Panc1 (cell line): Measurements from ENCODE around the gene RHBDF2.

Experiments used
- POLR2AphosphoS5 ChIP-seq: IDR thresholded peaks from 2 replicates; pipeline ENCODE4 v1.6.1; 2012; ENCODE audit warnings: mild to moderate bottlenecking, low read depth, low read length, moderate library complexity
- TCF7L2 ChIP-seq: IDR thresholded peaks from 2 replicates; pipeline ENCODE4 v1.6.1; 2011; ENCODE audit warnings: mild to moderate bottlenecking, low read depth, low read length, inconsistent platforms

DNA sequence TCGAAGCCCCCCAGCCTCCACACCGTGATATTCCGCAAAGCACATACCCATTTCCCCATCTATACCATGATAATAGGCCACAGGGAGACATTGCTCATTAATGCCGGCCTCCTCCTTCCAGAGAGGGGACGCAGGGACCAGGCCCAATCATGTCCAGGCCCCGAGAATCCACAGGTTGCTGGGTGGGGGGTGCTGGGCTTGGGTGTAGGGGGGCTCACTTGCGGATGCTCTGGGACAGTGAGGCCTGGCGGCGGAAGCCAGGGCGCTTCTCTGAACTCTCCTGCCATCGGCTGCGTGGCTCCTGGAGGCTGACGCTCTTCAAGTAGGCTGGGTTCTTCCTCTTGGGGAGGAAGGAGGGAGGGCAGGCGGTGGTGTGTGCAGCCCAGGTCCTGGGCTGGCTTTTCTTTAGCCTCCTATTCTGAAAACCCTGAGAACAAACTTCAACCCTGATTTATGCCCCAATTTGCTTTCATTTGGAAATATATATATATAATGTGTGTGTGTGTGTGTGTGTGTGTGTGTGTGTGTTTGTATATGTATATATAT is 21.6 kb downstream of the RHBDF2 start:
- no peak for TF ChIP-seq TCF7L2
- no peak for TF ChIP-seq POLR2AphosphoS5
